Gastrocnemius medialis (tissue), 4 donors: ENCODE measurements around the gene TCTN1.

ENCODE experiments used
- POLR2A ChIP-seq, 2 donors: fragments of 450-650 bp; IDR thresholded peaks; one replicate each; pipeline ENCODE4 v1.6.1; 2017; ENCODE audit warnings: antibody characterized with exemption in 2 of 2, mild to moderate bottlenecking in 2 of 2, moderate library complexity in 2 of 2
- TF ChIP-seq, protein P1 (sequence below), 5 experiments: fragments of 450-650 bp in 3 of 5; fragments of 200-600 bp in 2 of 5; sonication (generic) in 2 of 5; IDR thresholded peaks in 4 of 5; conservative IDR thresholded peaks in 1 of 5; 1 replicate in 4 of 5; 2 replicates in 1 of 5; pipeline ENCODE4 v1.5.1; 2016 to 2019; ENCODE audit warnings: antibody characterized with exemption in 5 of 5, mild to moderate bottlenecking in 3 of 5, moderate library complexity in 3 of 5

- no peak for TF ChIP-seq POLR2A (IDR thresholded peaks at IDR 0.05)
- TF ChIP-seq, protein P1, sequence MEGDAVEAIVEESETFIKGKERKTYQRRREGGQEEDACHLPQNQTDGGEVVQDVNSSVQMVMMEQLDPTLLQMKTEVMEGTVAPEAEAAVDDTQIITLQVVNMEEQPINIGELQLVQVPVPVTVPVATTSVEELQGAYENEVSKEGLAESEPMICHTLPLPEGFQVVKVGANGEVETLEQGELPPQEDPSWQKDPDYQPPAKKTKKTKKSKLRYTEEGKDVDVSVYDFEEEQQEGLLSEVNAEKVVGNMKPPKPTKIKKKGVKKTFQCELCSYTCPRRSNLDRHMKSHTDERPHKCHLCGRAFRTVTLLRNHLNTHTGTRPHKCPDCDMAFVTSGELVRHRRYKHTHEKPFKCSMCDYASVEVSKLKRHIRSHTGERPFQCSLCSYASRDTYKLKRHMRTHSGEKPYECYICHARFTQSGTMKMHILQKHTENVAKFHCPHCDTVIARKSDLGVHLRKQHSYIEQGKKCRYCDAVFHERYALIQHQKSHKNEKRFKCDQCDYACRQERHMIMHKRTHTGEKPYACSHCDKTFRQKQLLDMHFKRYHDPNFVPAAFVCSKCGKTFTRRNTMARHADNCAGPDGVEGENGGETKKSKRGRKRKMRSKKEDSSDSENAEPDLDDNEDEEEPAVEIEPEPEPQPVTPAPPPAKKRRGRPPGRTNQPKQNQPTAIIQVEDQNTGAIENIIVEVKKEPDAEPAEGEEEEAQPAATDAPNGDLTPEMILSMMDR (IDR thresholded peaks at IDR 0.05 in 4 of 5, conservative IDR thresholded peaks at IDR 0.05 in 1 of 5) = no peak
Observed at GRCh38 chr12:110599334-110599733, 14.6 kb upstream of the TCTN1 start.
